ENCODE measurements around the gene PIEZO2.

DNA sequence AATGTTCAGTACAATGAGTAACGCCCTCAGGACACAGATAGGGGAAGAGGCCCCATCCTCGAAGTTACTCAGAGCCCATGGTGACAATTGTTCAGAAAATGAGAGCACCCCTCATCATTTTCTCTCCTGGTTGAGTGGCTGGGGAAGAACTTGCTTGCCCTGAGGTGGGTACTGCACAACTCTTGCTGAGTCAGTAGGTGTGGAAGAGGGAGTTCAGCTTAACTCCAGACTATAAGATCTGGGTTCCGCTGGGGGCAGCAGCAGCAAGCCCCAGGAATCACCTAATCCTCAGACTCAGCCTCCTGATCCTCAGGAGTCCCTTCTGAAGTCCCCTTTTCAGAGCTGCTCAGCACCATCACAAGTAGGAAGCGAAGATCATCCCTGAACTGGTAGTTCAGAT is 123.7 kb downstream of the PIEZO2 start:
- no peak for TF ChIP-seq ZNF776 (tag by site-specific recombination; IDR thresholded peaks at IDR 0.05; ENCODE audit: borderline replicate concordance)
- TF ChIP-seq ZNF76 (tag by site-specific recombination; IDR thresholded peaks at IDR 0.05; ENCODE audit: borderline replicate concordance, low read depth) = no peak
- TF ChIP-seq ZNF561 (tag by site-specific recombination; IDR thresholded peaks at IDR 0.05; ENCODE audit: borderline replicate concordance) = no peak
- TF ChIP-seq, protein P1, sequence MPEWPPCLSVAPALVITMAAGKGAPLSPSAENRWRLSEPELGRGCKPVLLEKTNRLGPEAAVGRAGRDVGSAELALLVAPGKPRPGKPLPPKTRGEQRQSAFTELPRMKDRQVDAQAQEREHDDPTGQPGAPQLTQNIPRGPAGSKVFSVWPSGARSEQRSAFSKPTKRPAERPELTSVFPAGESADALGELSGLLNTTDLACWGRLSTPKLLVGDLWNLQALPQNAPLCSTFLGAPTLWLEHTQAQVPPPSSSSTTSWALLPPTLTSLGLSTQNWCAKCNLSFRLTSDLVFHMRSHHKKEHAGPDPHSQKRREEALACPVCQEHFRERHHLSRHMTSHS (tag by site-specific recombination; IDR thresholded peaks at IDR 0.05) = no peak
- TF ChIP-seq, protein P2, sequence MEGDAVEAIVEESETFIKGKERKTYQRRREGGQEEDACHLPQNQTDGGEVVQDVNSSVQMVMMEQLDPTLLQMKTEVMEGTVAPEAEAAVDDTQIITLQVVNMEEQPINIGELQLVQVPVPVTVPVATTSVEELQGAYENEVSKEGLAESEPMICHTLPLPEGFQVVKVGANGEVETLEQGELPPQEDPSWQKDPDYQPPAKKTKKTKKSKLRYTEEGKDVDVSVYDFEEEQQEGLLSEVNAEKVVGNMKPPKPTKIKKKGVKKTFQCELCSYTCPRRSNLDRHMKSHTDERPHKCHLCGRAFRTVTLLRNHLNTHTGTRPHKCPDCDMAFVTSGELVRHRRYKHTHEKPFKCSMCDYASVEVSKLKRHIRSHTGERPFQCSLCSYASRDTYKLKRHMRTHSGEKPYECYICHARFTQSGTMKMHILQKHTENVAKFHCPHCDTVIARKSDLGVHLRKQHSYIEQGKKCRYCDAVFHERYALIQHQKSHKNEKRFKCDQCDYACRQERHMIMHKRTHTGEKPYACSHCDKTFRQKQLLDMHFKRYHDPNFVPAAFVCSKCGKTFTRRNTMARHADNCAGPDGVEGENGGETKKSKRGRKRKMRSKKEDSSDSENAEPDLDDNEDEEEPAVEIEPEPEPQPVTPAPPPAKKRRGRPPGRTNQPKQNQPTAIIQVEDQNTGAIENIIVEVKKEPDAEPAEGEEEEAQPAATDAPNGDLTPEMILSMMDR (tag by site-specific recombination; IDR thresholded peaks at IDR 0.05) = no peak
- TF ChIP-seq, protein P3, sequence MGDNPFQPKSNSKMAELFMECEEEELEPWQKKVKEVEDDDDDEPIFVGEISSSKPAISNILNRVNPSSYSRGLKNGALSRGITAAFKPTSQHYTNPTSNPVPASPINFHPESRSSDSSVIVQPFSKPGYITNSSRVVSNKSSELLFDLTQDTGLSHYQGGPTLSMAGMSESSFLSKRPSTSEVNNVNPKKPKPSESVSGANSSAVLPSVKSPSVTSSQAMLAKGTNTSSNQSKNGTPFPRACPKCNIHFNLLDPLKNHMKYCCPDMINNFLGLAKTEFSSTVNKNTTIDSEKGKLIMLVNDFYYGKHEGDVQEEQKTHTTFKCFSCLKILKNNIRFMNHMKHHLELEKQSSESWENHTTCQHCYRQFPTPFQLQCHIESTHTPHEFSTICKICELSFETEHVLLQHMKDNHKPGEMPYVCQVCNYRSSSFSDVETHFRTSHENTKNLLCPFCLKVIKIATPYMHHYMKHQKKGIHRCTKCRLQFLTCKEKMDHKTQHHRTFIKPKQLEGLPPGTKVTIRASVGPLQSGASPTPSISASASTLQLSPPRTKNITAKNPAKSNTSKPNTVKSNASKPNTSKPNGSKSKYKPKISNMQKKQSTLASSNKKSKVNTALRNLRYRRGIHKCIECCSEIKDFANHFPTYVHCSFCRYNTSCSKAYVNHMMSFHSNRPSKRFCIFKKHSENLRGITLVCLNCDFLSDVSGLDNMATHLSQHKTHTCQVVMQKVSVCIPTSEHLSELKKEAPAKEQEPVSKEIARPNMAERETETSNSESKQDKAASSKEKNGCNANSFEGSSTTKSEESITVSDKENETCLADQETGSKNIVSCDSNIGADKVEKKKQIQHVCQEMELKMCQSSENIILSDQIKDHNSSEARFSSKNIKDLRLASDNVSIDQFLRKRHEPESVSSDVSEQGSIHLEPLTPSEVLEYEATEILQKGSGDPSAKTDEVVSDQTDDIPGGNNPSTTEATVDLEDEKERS (tag by site-specific recombination; IDR thresholded peaks at IDR 0.05) = no peak
- TF ChIP-seq ZEB2 (tag by site-specific recombination; IDR thresholded peaks at IDR 0.05) = no peak
- TF ChIP-seq ZNF423 (tag by site-specific recombination; IDR thresholded peaks at IDR 0.05) = no peak
